ENCODE results near the gene CELF2. TPM values are rescaled to one million over a fixed set of nuclear protein-coding genes. Genes with fewer than 3 reads are reported as not detected.

CELF2 gene
- total RNA-seq, 1 experiment from 2014 or later: not detected

GRCh38 chr10:11378835-11379234 is 361.2 kb downstream of the CELF2 start:
- intact Hi-C loops (cut with micrococcal nuclease; ENCODE audit: unreplicated experiment): no loop called here
- H3K4me1 ChIP-seq (ENCODE audit: insufficient read depth, low read length, poor library complexity, severe bottlenecking): no peaks in the 10 kb centered on the region
- H3K36me3 ChIP-seq (ENCODE audit: insufficient read depth, low read length, poor library complexity, severe bottlenecking): no peaks in the 10 kb centered on the region
- no peak overlapping the region for H3K4me3 ChIP-seq (ENCODE audit: low read depth, low read length, poor library complexity, severe bottlenecking)
- CTCF ChIA-PET: no interaction called here
- TF ChIP-seq CTCF (conservative IDR thresholded peaks at IDR 0.05; ENCODE audit: low read depth, low read length) (no peak), EZH2 (IDR thresholded peaks at IDR 0.05; ENCODE audit: borderline replicate concordance, low read depth, low read length, poor library complexity, severe bottlenecking) (no peak)
- DNase-seq (ENCODE audit: low spot score): no peak
- H3K9me3 ChIP-seq (ENCODE audit: low read depth, low read length, poor library complexity, severe bottlenecking): no peaks in the 10 kb centered on the region
- peaks cover 10% of the 10 kb centered on the region for H3K27me3 ChIP-seq (replicated peaks; ENCODE audit: insufficient read depth, low read depth, low read length, poor library complexity)
- BruUV-seq (replicated peaks): no TSS peak
- no peak overlapping the region for H3K27ac ChIP-seq (ENCODE audit: low read depth, low read length, poor library complexity, severe bottlenecking)
- POLR2A ChIA-PET (ENCODE audit: low non-redundant PET): no interaction called here

- Histone ChIP-seq H3K27me3 (replicated peaks; ENCODE audit: insufficient read depth, low read depth, low read length, poor library complexity) (peaks cover 4% of the 10 kb centered on the region), H3K4me1 (ENCODE audit: insufficient read depth, low read length, poor library complexity, severe bottlenecking) (no peaks in the 10 kb centered on the region), H3K36me3 (ENCODE audit: insufficient read depth, low read length, poor library complexity, severe bottlenecking) (no peaks in the 10 kb centered on the region), H3K4me3 (ENCODE audit: low read depth, low read length, poor library complexity, severe bottlenecking) (no peak overlapping the region), H3K27ac (ENCODE audit: low read depth, low read length, poor library complexity, severe bottlenecking) (no peak overlapping the region), H3K9me3 (ENCODE audit: low read depth, low read length, poor library complexity, severe bottlenecking) (no peaks in the 10 kb centered on the region)
- intact Hi-C loops (cut with micrococcal nuclease; ENCODE audit: unreplicated experiment): no loop called here
- TF ChIP-seq CTCF (conservative IDR thresholded peaks at IDR 0.05; ENCODE audit: low read depth, low read length) (no peak), EZH2 (IDR thresholded peaks at IDR 0.05; ENCODE audit: borderline replicate concordance, low read depth, low read length, poor library complexity, severe bottlenecking) (no peak)
- ChIA-PET POLR2A (ENCODE audit: low non-redundant PET) (no interaction called here), CTCF (no interaction called here)
- BruUV-seq (replicated peaks): no TSS peak
- DNase-seq (ENCODE audit: low spot score): no peak
Measured at GRCh38 chr10:11379771-11380170, 362.1 kb downstream of the CELF2 start.

- CTCF ChIA-PET: no interaction called here
- no peak for DNase-seq (ENCODE audit: low spot score)
- no peaks in the 10 kb centered on the region for H3K36me3 ChIP-seq (ENCODE audit: insufficient read depth, low read length, poor library complexity, severe bottlenecking)
- H3K27me3 ChIP-seq (replicated peaks; ENCODE audit: insufficient read depth, low read depth, low read length, poor library complexity): no peaks in the 10 kb centered on the region
- intact Hi-C loops (cut with micrococcal nuclease; ENCODE audit: unreplicated experiment): no loop called here
- H3K9me3 ChIP-seq (ENCODE audit: low read depth, low read length, poor library complexity, severe bottlenecking): no peaks in the 10 kb centered on the region
- no peaks in the 10 kb centered on the region for H3K4me1 ChIP-seq (ENCODE audit: insufficient read depth, low read length, poor library complexity, severe bottlenecking)
- POLR2A ChIA-PET (ENCODE audit: low non-redundant PET): no interaction called here
- TF ChIP-seq CTCF (conservative IDR thresholded peaks at IDR 0.05; ENCODE audit: low read depth, low read length) (no peak), EZH2 (IDR thresholded peaks at IDR 0.05; ENCODE audit: borderline replicate concordance, low read depth, low read length, poor library complexity, severe bottlenecking) (no peak)
- no peak overlapping the region for H3K4me3 ChIP-seq (ENCODE audit: low read depth, low read length, poor library complexity, severe bottlenecking)
- H3K27ac ChIP-seq (ENCODE audit: low read depth, low read length, poor library complexity, severe bottlenecking): no peak overlapping the region
- BruUV-seq (replicated peaks): no TSS peak
Measured at GRCh38 chr10:11381023-11381422, 363.4 kb downstream of the CELF2 start.
